GM10847 (cell line): Measurements from ENCODE around the gene CHRNA5.

ENCODE experiments used
- POLR2A ChIP-seq: IDR thresholded peaks from 2 replicates; pipeline ENCODE4 v1.6.1; 2011; ENCODE audit not compliant: insufficient read length; ENCODE audit errors: extremely low read depth

CHRNA5 gene

DNA sequence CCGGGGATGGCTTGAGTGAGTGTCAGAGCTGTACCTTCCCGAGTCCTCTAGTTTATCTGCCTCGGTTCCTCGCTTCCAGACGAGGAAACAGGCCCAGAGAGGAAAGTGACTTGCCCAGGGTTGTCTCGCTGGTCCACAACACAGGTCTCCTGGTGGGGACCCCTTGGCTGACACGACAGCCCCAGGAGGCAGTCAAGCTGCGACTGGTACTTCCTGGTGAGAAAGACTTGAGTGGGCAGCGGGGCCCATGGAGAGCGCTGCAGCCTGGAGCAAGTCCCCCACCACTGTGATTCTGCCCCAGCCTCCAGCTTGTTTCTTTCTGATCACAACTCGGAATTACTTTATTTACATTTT lies 600 bp upstream of the CHRNA5 start:
- TF ChIP-seq POLR2A = no peak

DNA sequence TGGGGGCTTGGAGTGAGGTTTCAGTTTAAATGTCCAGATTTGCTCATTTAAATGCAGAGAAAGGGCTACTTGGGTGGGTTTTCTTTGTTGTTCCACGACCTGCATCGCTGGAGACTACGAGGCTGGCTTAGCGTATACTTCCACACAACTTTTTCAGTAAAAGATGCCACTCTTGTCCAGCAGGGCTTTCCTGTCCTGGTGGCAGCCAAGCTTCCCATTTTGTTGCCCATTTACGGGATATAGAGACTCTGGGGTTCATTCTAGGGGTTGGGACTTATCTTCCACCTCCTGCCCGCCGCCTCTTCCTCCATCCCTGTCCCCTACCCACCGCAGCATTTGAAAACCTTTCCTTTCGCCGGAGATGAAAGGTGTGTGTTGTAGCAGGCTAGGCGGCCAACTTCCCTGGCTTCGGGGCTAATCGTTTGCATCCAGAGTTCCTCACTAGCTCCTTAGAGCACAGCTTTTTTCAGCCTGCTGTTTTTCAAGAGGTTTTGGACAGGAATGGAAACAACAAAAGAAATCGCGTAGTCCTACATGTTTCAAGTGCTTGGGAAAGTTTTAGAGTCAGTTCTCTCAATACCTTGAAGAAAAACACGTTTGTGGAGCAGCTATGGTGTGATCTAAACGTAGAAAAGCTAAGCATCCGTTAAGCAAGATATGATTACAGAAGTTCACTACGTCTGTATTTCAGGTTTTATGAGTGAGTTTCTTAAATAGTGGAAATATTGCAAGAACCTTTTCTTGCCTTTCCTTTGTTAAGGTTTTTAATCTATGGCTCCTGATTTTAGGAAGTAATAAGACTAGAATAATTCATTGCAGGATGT lies 843 bp downstream of the CHRNA5 start:
- no peak for TF ChIP-seq POLR2A

DNA sequence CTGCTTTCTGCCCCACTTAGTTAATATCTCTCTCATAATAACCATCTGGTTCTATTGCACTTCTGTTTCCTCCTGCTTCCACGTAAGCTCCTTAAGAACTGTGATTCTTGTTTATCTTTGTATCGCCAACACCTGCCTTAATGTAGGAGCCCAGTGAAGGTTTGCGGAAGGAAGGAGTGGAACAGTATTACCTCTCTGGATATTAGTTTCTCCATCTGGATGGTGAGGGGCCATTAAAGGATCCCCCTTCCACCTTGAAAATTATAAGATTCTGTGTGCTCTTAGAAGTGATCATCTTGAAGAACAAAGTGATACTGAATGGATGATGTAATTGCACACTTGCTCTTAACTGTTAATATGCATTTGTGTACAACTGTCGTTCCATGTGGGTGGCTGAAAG lies 2.2 kb downstream of the CHRNA5 start:
- TF ChIP-seq POLR2A = no peak

DNA sequence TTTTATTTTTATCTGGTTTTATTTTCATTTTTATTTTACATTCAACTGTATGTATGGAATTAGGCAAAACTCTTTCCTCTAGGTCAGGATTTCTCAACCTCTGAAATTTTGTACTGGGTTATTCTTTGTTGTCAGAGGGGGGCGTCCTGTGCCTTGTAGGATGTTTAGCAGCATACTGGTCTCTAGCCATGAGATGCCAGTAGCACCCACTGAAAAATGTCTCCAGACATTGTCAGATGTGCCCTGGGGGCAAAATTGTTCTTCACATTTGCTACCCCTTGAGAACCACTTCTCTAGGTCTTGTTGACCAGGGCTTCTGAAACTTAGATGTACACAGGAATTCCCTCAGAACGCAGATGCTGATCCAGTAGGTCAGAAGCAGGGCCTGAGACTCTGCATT lies 5.4 kb downstream of the CHRNA5 start:
- no peak for TF ChIP-seq POLR2A

DNA sequence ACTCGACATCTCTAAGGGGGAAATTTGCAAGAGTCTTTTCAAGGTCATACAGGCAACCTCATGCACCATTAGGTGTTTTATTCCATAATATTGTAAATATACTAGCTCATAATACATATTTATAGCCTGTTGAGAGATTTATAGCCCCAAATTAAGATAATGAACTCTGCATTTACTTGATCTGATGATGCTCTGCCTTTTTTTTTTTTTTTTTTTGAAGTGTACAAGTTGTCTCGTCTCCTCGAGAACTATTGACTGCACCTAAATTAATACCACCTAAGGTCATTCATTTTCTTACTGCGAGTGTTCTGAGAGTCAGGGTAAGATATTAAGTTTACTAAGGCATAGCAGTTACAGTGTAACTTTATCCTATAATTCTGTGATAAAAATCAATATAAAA lies 6.1 kb downstream of the CHRNA5 start:
- no peak for TF ChIP-seq POLR2A

DNA sequence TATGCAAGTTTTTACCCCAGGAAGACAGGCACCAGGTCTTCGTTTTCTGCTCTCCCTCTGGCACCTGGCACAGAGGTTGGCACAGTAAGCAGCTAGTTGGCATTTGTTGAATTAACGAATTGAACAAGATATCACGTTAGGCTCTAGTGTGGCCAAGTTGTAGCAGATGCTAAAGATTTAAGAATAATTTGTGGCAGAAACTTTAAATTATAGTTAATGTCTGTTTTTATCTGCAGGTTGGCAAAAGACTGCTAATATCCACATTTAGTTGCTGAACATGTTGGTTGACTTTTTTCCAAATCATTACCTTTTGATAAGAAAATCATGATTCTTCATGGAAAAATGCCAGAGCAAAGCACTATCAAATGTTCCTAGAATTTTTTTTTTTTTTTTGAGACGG lies 8.1 kb downstream of the CHRNA5 start:
- no peak for TF ChIP-seq POLR2A

DNA sequence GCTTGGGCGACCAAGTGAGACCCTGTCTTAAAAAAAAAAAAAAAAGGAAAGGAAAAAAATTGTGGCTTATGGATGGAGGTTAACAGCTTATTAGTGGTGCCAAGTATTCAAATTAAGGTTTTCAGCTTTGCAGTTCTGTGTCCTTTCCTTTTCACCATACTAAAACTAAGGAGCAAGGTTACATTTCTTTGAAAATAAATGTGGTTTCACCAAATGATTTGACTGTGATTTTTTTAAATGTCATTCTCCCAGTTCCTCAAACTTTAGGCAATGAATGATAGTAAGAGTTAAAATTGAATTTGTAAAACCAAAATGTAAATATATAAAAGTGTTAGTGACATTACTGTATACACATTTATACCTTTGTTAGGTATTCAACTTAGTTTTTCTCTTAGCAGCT lies 9.6 kb downstream of the CHRNA5 start:
- TF ChIP-seq POLR2A = no peak

DNA sequence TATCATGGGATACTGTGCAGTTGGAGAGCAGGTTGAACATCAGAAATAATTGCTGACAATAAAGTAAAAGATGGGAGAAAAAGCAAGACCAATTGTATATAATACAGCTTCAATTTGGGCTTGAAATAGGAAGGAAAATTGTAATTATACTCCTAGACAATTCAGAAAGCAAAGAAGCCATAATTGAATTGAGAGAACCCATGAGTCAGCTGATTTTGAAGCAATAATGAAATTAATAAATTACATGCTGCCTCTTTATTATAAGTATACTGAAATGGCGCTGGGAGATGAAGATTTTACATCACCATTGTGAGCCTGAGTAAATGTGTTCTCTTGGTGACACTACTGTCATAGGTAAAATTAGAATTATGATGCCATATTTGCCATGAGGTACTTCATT lies 32.3 kb downstream of the CHRNA5 start:
- no peak for TF ChIP-seq POLR2A

DNA sequence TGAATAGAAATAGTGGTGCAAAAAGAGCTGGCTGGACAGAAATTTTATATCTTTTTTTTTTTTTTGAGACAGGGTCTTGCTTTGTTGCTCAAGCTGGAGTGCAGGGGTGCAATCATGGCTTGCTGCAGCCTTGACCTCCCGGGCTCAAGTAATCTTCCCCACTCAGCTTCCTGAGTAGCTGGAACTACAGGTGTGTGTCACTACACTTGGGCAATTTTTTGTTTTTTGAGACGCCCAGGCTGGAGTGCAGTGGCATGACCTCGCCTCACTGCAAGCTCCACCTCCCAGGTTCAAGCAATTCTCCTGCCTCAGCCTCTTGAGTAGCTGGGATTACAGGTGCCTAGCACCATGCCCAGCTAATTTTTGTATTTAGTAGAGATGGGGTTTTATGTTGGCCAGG lies 33.0 kb downstream of the CHRNA5 start:
- TF ChIP-seq POLR2A = no peak

DNA sequence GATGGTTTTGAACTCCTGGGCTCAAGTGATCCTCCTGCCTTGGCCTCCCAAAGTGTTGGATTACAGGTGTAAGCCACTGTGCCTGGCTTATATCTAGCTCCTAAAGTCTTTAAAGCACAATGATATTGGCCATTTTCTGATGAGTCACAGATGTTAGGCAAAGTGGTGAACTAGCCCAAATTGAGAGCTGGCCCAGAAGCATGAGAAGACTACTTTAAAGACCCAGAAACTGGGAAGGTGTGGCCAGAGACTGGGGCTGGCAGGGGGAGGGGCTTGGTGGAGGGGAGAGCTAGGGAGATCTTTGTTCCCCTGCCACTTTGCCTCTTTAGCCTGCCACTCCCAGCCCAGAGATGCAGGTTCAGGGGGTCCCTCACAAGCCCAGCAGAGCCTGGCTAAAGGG lies 33.9 kb downstream of the CHRNA5 start:
- no peak for TF ChIP-seq POLR2A

DNA sequence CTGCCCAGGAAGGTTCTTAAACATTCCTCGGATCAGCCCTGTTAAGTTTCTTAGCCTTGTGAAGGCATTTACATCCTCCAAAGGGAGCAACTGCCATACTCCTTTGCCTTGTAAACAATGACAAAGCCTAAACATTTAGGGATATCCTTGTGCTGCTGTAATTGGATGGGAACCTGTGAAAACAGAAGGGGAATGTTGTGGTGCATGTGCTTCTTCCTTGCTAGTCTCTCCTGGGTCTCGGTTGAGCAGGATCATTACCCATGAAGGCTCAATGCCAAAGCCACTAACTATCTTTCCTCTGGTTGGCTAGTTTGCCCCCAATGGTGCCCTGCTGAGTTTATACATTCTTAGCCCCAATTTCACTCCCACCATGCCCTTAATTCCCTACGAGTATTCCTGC lies 38.1 kb downstream of the CHRNA5 start:
- TF ChIP-seq POLR2A = no peak

DNA sequence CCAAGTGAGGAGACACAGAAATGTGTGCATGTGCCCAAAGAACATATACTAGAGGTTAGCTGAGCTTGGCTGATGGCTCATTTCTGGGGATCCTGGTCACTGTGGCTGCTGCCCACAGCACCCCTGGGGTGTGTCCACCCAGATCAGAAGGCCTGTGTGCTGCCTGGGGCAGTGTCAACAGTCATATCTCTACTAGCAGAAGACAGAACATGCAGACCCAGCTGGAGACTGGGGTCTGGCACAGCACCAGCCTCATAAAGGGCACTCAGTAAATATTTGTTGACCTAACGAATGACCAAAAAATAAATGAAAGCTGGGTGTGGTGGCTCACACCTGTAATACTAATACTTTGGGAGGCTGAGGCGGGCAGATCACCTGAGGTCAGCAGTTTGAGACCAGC lies 39.1 kb downstream of the CHRNA5 start:
- no peak for TF ChIP-seq POLR2A

DNA sequence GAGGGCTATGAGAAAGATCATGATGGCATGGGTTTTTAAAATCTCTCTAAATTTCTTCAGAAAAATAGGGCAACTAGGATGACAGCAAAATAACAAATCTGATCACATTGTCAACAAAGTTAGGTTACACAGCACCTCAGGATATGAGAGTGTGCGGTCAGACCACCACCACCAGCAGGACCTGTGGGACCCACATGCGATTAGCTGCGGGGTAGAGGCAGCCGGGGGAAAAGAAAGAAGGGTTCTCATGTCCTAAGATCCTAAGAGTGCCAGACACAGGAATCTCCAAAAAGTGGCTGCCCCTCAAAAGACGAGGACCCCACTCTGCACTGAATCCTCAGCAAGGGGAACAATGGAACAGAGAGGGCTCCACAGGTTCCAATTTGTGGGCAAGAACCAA lies 39.9 kb downstream of the CHRNA5 start:
- TF ChIP-seq POLR2A = no peak

DNA sequence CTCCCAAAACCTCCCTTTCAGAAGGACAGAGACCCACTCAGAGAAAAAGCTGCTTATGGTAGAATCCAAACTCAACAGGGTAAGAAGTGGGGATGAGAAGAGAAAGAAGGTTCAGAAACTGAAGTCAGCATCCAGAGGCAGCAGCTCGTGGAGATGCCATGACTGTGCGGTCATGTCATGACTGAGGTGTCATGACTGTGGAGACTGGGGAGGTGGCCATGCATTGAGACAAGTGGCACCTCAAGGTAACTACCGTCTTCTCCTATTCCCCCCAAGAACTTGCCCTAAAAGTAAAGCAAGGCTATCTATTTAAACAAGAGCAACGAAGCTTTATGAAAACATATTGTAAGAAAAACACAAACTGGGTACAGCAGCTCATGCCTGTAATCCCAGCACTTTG lies 40.4 kb downstream of the CHRNA5 start:
- TF ChIP-seq POLR2A = no peak

DNA sequence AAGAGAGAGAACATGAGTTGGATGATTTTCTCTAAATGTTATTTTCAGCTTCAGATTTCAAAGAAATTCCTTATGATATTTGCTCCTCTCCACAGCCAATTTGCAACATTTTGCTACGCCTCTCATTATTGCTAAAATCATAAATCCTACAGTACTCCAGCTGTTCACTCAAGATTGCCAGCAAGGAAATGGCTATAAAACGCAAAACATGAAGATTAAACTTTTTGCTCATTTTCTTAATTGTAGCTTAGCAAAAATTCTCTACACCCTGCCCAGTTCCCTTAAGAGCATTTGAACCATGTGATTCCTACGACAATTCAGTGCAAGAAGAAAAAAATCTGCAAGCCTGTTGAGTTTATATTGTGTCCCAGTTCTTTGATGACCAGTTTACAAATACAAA lies 48.7 kb downstream of the CHRNA5 start:
- TF ChIP-seq POLR2A = no peak

DNA sequence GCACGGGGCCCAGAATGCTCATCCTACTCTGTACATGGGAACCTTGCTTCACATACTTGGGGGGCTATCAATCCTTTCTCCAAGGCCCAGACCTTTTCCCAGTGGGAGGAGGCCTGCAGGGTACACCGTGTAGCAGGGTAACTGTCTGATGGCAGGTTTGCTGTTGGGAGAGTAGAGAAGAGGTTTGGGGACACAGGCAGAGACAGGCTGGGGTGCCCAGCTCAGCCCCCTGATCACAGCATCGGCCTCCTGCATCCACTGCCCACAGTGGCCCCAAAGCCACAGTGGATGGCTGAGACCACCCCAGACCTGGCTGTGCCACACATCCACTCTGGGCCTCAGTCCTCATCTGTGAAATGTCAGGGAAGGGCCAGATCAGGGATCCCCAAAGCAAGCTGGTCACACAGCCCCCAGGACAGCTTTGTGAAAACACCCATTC lies 49.9 kb downstream of the CHRNA5 start:
- no peak for TF ChIP-seq POLR2A

DNA sequence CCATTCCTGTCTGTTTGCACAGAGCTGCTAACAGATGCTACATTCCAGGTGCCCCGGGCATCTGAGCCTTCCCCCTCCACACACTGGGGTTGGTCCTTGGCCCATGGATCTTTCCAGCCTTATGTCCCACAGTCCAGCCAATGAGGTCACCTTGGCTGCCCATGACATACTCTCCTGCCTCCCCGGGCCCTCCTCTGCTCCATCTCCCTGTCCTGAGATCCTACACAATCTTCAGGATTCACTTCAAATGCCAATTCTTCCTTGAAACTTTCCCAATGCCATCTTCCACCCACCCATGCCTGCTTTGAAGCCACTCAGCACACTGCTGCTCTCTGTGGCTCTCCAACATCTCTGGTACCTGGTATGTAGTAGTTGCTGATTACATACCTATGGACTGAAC lies 51.2 kb downstream of the CHRNA5 start:
- no peak for TF ChIP-seq POLR2A
